WTC11 (cell line): ENCODE measurements around the gene STX18. TPM values are rescaled to one million over a fixed set of nuclear protein-coding genes. Genes with fewer than 3 reads are reported as not detected.

Experiments
- ATAC-seq: fragments of 200-7000 bp; cut with Tn5 transposase; 2 replicates; pipeline ENCODE4 v1.10.0; 2021; ENCODE audit warnings: mild to moderate bottlenecking, moderate library complexity
- CTCF ChIA-PET: fragments of 300-600 bp; sonication (Branson Sonifier 250); formaldehyde crosslinking; loops from one replicate; lab custom pipeline; 2021; ENCODE audit warnings: antibody characterized with exemption; lab: Charles Lee
- POLR2A ChIA-PET: fragments of 350-600 bp; sonication (Branson Sonifier 250); formaldehyde crosslinking; loops from one replicate; lab custom pipeline; 2021; ENCODE audit warnings: antibody characterized with exemption; lab: Charles Lee
- DNase-seq: peaks from one replicate; pipeline ENCODE4 v3.0.0; 2021; ENCODE audit warnings: low spot score
- H3K27ac Mint-ChIP-seq: 2 replicates; pipeline ENCODE4 v1.8.0; 2021; ENCODE audit warnings: mixed read lengths
- H3K27me3 Mint-ChIP-seq: 2 replicates; pipeline ENCODE4 v1.8.0; 2021; ENCODE audit warnings: low read depth, mild to moderate bottlenecking, moderate library complexity, mixed read lengths
- H3K36me3 Mint-ChIP-seq: 2 replicates; pipeline ENCODE4 v1.8.0; 2021; ENCODE audit warnings: mixed read lengths
- H3K4me1 Mint-ChIP-seq: 2 replicates; pipeline ENCODE4 v1.8.0; 2022; ENCODE audit warnings: mixed read lengths
- H3K4me3 Mint-ChIP-seq: 2 replicates; pipeline ENCODE4 v1.8.0; 2021; ENCODE audit warnings: mild to moderate bottlenecking, moderate library complexity, mixed read lengths
- H3K9me3 Mint-ChIP-seq: 2 replicates; pipeline ENCODE4 v1.8.0; 2021; ENCODE audit warnings: mixed read lengths
- ATF1 ChIP-seq: sonication (generic); formaldehyde crosslinking; IDR thresholded peaks from 2 replicates; pipeline ENCODE4 v1.8.1; 2023; ENCODE audit warnings: mild to moderate bottlenecking, moderate library complexity, missing genetic modification reagents
- ELF4 ChIP-seq: sonication (generic); formaldehyde crosslinking; IDR thresholded peaks from 2 replicates; pipeline ENCODE4 v1.8.1; 2022; ENCODE audit warnings: low read depth, mild to moderate bottlenecking, moderate library complexity, missing genetic modification reagents
- ESRRA ChIP-seq: sonication (generic); formaldehyde crosslinking; IDR thresholded peaks from 2 replicates; pipeline ENCODE4 v1.8.1; 2022; ENCODE audit warnings: mild to moderate bottlenecking, missing genetic modification reagents, borderline replicate concordance
- ETV6 ChIP-seq: sonication (generic); formaldehyde crosslinking; IDR thresholded peaks from 2 replicates; pipeline ENCODE4 v1.8.1; 2022; ENCODE audit warnings: mild to moderate bottlenecking, missing genetic modification reagents
- FOXK1 ChIP-seq: sonication (generic); formaldehyde crosslinking; IDR thresholded peaks from 2 replicates; pipeline ENCODE4 v1.8.0; 2022; ENCODE audit warnings: mild to moderate bottlenecking, moderate library complexity, missing genetic modification reagents
- IRF1 ChIP-seq: sonication (generic); formaldehyde crosslinking; IDR thresholded peaks from 2 replicates; pipeline ENCODE4 v1.8.0; 2023; ENCODE audit warnings: missing genetic modification reagents
- NFATC4 ChIP-seq: fragments of 250-450 bp; sonication (Bioruptor Pico); IDR thresholded peaks from 2 replicates; pipeline ENCODE4 v1.9.0; 2021; ENCODE audit warnings: mild to moderate bottlenecking
- NR2C2 ChIP-seq: sonication (generic); formaldehyde crosslinking; IDR thresholded peaks from 2 replicates; pipeline ENCODE4 v1.8.0; 2022; ENCODE audit warnings: mild to moderate bottlenecking, missing genetic modification reagents
- OVOL2 ChIP-seq: fragments of 250-450 bp; sonication (Bioruptor Pico); IDR thresholded peaks from 2 replicates; pipeline ENCODE4 v1.9.0; 2021; ENCODE audit warnings: mild to moderate bottlenecking, borderline replicate concordance
- SMAD3 ChIP-seq: sonication (generic); formaldehyde crosslinking; IDR thresholded peaks from 2 replicates; pipeline ENCODE4 v1.8.0; 2022; ENCODE audit warnings: missing genetic modification reagents, mild to moderate bottlenecking, borderline replicate concordance
- SMAD4 ChIP-seq: sonication (generic); formaldehyde crosslinking; IDR thresholded peaks from 2 replicates; pipeline ENCODE4 v1.8.0; 2022; ENCODE audit warnings: mild to moderate bottlenecking, missing genetic modification reagents
- SP1 ChIP-seq: sonication (generic); formaldehyde crosslinking; conservative IDR thresholded peaks from 2 replicates; pipeline ENCODE4 v1.8.1; 2022; ENCODE audit warnings: missing genetic modification reagents
- TEAD1 ChIP-seq: sonication (generic); formaldehyde crosslinking; IDR thresholded peaks from 2 replicates; pipeline ENCODE4 v1.8.0; 2022; ENCODE audit warnings: mild to moderate bottlenecking, missing genetic modification reagents
- USF2 ChIP-seq: sonication (generic); formaldehyde crosslinking; IDR thresholded peaks from 2 replicates; pipeline ENCODE4 v1.8.1; 2023; ENCODE audit warnings: mild to moderate bottlenecking, missing genetic modification reagents, moderate library complexity
- ZNF138 ChIP-seq: sonication (generic); formaldehyde crosslinking; conservative IDR thresholded peaks from 2 replicates; pipeline ENCODE4 v1.8.1; 2022; ENCODE audit warnings: mild to moderate bottlenecking, moderate library complexity, missing genetic modification reagents
- ZNF232 ChIP-seq: sonication (generic); formaldehyde crosslinking; IDR thresholded peaks from 2 replicates; pipeline ENCODE4 v1.8.0; 2022; ENCODE audit warnings: mild to moderate bottlenecking, missing genetic modification reagents
- ZNF416 ChIP-seq: fragments of 250-450 bp; sonication (Bioruptor Pico); IDR thresholded peaks from 2 replicates; pipeline ENCODE4 v1.9.0; 2021; ENCODE audit warnings: mild to moderate bottlenecking, inconsistent platforms
- ZNF425 ChIP-seq: fragments of 250-450 bp; sonication (Bioruptor Pico); conservative IDR thresholded peaks from 2 replicates; pipeline ENCODE4 v1.9.0; 2021; ENCODE audit warnings: mild to moderate bottlenecking
- total RNA-seq: library from RNA; stranded (reverse); gene quantifications from 3 replicates; pipeline ENCODE4 v1.2.3, GENCODE V29; 2021
- TF ChIP-seq, protein P1 (sequence below): sonication (generic); formaldehyde crosslinking; IDR thresholded peaks from 2 replicates; pipeline ENCODE4 v1.8.1; 2023; ENCODE audit warnings: mild to moderate bottlenecking, missing genetic modification reagents
- TF ChIP-seq, protein P2 (sequence below): sonication (generic); formaldehyde crosslinking; conservative IDR thresholded peaks from 2 replicates; pipeline ENCODE4 v1.8.1; 2022; ENCODE audit warnings: mild to moderate bottlenecking, missing genetic modification reagents

The STX18 gene
- total RNA-seq, 1 experiment from 2014 or later: 16.9 TPM

DNA sequence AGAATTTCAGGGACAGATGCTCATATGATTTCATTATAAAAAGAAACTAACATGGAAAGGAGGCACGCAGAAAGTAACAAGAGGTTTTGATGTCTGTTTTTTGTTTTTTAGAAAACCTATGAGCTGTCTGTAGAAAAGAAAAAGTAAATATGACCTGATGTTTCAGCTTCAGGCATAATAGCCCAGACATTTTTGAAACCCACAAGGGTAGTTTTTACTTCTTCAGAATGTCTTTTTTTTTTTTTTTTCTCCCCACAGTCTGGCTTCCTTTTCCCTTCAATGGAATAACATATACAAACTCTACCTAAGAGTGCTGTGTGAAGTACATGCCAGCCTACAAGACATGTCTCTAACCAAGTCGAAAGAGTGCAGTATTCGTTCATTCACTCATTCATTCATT lies 18.3 kb upstream of the STX18 start (continued):
- TF ChIP-seq, protein P1, sequence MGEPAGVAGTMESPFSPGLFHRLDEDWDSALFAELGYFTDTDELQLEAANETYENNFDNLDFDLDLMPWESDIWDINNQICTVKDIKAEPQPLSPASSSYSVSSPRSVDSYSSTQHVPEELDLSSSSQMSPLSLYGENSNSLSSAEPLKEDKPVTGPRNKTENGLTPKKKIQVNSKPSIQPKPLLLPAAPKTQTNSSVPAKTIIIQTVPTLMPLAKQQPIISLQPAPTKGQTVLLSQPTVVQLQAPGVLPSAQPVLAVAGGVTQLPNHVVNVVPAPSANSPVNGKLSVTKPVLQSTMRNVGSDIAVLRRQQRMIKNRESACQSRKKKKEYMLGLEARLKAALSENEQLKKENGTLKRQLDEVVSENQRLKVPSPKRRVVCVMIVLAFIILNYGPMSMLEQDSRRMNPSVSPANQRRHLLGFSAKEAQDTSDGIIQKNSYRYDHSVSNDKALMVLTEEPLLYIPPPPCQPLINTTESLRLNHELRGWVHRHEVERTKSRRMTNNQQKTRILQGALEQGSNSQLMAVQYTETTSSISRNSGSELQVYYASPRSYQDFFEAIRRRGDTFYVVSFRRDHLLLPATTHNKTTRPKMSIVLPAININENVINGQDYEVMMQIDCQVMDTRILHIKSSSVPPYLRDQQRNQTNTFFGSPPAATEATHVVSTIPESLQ (CRISPR knock-in tag): no peak

- no peaks in the 10 kb centered on the region for H3K9me3 Mint-ChIP-seq
- H3K4me1 Mint-ChIP-seq: peaks cover 9% of the 10 kb centered on the region; the same call in 1 of the 2 replicates
- H3K4me3 Mint-ChIP-seq: no peak overlapping the region
- H3K27me3 Mint-ChIP-seq: no peaks in the 10 kb centered on the region
- POLR2A ChIA-PET: no interaction called here
- H3K36me3 Mint-ChIP-seq: peaks cover 26% of the 10 kb centered on the region
- DNase-seq (no peak), ATAC-seq (no peak)
- CTCF ChIA-PET: no interaction called here
- H3K27ac Mint-ChIP-seq: no peak overlapping the region
- no peak for TF ChIP-seq ATF1 (CRISPR knock-in tag)
- no peak for TF ChIP-seq ESRRA (CRISPR knock-in tag)
- TF ChIP-seq, all 79 proteins: peak for 0
Observed at GRCh38 chr4:4559596-4559995, 17.7 kb upstream of the STX18 start.

GRCh38 chr4:4558881-4559280 lies 17.0 kb upstream of the STX18 start:
- Mint-ChIP-seq H3K27ac (no peak overlapping the region), H3K4me1 (peaks cover 9% of the 10 kb centered on the region; the same call in 1 of the 2 replicates), H3K36me3 (peaks cover 24% of the 10 kb centered on the region), H3K27me3 (no peaks in the 10 kb centered on the region), H3K4me3 (no peak overlapping the region), H3K9me3 (no peaks in the 10 kb centered on the region)
- DNase-seq (no peak), ATAC-seq (no peak)
- TF ChIP-seq USF2 (CRISPR knock-in tag) (no peak), SP1 (CRISPR knock-in tag) (no peak), IRF1 (CRISPR knock-in tag) (no peak), ZNF425 (CRISPR knock-in tag) (no peak), ETV6 (CRISPR knock-in tag) (no peak), SMAD3 (CRISPR knock-in tag) (no peak), ZNF138 (CRISPR knock-in tag) (no peak), ELF4 (CRISPR knock-in tag) (no peak), SMAD4 (CRISPR knock-in tag) (no peak), OVOL2 (CRISPR knock-in tag) (no peak), FOXK1 (CRISPR knock-in tag) (no peak), NFATC4 (CRISPR knock-in tag) (no peak), ATF1 (CRISPR knock-in tag) (no peak), ZNF232 (CRISPR knock-in tag) (no peak), TEAD1 (CRISPR knock-in tag) (no peak), NR2C2 (CRISPR knock-in tag) (no peak), ESRRA (CRISPR knock-in tag) (no peak), ZNF416 (CRISPR knock-in tag) (no peak)
- TF ChIP-seq, protein P2, sequence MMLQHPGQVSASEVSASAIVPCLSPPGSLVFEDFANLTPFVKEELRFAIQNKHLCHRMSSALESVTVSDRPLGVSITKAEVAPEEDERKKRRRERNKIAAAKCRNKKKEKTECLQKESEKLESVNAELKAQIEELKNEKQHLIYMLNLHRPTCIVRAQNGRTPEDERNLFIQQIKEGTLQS (CRISPR knock-in tag): no peak
- POLR2A ChIA-PET: interaction anchor here (0.6 kb wide), 1 partner anchor 129 kb away, joined by 4 read pairs; no protein-coding TSS in a partner anchor
- CTCF ChIA-PET: no interaction called here
